Esophagus muscularis mucosa (tissue), 3 donors: Measurements from ENCODE around the gene MBD5.

Experiments
- POLR2A ChIP-seq: fragments of 450-650 bp; IDR thresholded peaks from one replicate; pipeline ENCODE4 v1.6.1; 2017; ENCODE audit warnings: antibody characterized with exemption, moderate library complexity, mild to moderate bottlenecking, low read depth
- POLR2AphosphoS5 ChIP-seq, 2 donors: sonication (generic); formaldehyde crosslinking; IDR thresholded peaks; one replicate each; pipeline ENCODE4 v1.6.1; 2017; ENCODE audit warnings: antibody characterized with exemption in 2 of 2
- TF ChIP-seq, protein P1 (sequence below), 3 experiments: fragments of 200-600 bp in 2 of 3; fragments of 450-650 bp in 1 of 3; sonication (generic) in 2 of 3; IDR thresholded peaks; one replicate each; pipeline ENCODE4 v1.5.1; 2017 to 2019; ENCODE audit warnings: antibody characterized with exemption in 3 of 3, mild to moderate bottlenecking in 2 of 3, moderate library complexity in 1 of 3

DNA sequence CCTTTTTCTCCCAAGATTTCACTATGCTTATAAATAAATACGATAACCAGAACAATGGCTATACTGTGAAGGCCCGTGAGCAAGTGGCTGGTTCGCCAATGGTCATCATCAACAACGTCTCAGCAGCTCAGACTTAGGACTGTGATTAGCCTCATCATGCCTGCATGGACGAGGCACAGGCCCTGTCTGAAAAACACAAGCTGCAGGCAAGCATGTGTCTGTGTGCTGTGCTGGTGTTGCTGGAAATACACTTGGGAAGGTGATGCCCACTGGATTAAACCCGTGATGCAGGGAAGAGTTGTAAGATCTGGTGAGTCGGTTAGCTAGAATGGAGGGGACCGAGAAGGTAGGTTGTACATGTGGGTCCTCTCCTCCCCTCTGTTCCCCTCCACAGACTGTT is 512.1 kb downstream of the MBD5 start:
- TF ChIP-seq, protein P1, sequence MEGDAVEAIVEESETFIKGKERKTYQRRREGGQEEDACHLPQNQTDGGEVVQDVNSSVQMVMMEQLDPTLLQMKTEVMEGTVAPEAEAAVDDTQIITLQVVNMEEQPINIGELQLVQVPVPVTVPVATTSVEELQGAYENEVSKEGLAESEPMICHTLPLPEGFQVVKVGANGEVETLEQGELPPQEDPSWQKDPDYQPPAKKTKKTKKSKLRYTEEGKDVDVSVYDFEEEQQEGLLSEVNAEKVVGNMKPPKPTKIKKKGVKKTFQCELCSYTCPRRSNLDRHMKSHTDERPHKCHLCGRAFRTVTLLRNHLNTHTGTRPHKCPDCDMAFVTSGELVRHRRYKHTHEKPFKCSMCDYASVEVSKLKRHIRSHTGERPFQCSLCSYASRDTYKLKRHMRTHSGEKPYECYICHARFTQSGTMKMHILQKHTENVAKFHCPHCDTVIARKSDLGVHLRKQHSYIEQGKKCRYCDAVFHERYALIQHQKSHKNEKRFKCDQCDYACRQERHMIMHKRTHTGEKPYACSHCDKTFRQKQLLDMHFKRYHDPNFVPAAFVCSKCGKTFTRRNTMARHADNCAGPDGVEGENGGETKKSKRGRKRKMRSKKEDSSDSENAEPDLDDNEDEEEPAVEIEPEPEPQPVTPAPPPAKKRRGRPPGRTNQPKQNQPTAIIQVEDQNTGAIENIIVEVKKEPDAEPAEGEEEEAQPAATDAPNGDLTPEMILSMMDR (IDR thresholded peaks at IDR 0.05) = no peak
- no peak for TF ChIP-seq POLR2AphosphoS5 (IDR thresholded peaks at IDR 0.05)
- no peak for TF ChIP-seq POLR2A
